Neural progenitor cell (in vitro differentiated cells): ENCODE measurements around the gene PRDM2. TPM values are rescaled to one million over a fixed set of nuclear protein-coding genes. Genes with fewer than 3 reads are reported as not detected.

Experiments
- DNase-seq: peaks from one replicate; pipeline ENCODE4 v3.0.0-alpha.2; 2016; ENCODE audit warnings: low spot score
- H2AFZ ChIP-seq: fragments of 200-600 bp; sonication (generic); replicated peaks from 2 replicates; pipeline ENCODE4 v1.6.1; 2016; ENCODE audit warnings: antibody characterized with exemption
- H3F3A ChIP-seq: fragments of 200-600 bp; sonication (generic); 2 replicates; pipeline ENCODE4 v1.6.1; 2016; ENCODE audit warnings: antibody characterized with exemption, low read depth
- H3K27ac ChIP-seq: fragments of 200-600 bp; sonication (generic); 2 replicates; pipeline ENCODE4 v1.5.1; 2016; ENCODE audit warnings: mild to moderate bottlenecking
- H3K27me3 ChIP-seq: fragments of 200-600 bp; sonication (generic); 2 replicates; pipeline ENCODE4 v1.6.1; 2016; ENCODE audit warnings: mild to moderate bottlenecking, moderate library complexity
- H3K36me3 ChIP-seq: fragments of 200-600 bp; sonication (generic); 2 replicates; pipeline ENCODE4 v1.5.1; 2016
- H3K4me1 ChIP-seq: fragments of 200-600 bp; sonication (generic); 2 replicates; pipeline ENCODE4 v1.6.1; 2016; ENCODE audit warnings: mixed run types
- H3K4me2 ChIP-seq: fragments of 200-600 bp; sonication (generic); 2 replicates; pipeline ENCODE4 v1.6.1; 2016
- H3K4me3 ChIP-seq: fragments of 200-600 bp; sonication (generic); 2 replicates; pipeline ENCODE4 v1.5.1; 2016
- H3K79me2 ChIP-seq: fragments of 200-600 bp; sonication (generic); 2 replicates; pipeline ENCODE4 v1.6.1; 2016; ENCODE audit warnings: low read depth
- H3K9ac ChIP-seq: fragments of 200-600 bp; sonication (generic); 2 replicates; pipeline ENCODE4 v1.6.1; 2016
- H3K9me3 ChIP-seq: fragments of 200-600 bp; sonication (generic); 2 replicates; pipeline ENCODE4 v1.5.1; 2016; ENCODE audit warnings: low read depth
- H4K20me1 ChIP-seq: fragments of 200-600 bp; sonication (generic); 2 replicates; pipeline ENCODE4 v1.6.1; 2016; ENCODE audit warnings: low read depth
- H3K27ac Mint-ChIP-seq: 3 replicates; pipeline ENCODE4 v1.8.0; 2021; ENCODE audit warnings: mixed read lengths
- H3K27me3 Mint-ChIP-seq: 2 replicates; pipeline ENCODE4 v1.8.0; 2022; ENCODE audit warnings: low read depth, mild to moderate bottlenecking, inconsistent platforms, moderate library complexity, mixed read lengths; ENCODE audit not compliant: insufficient read depth
- H3K36me3 Mint-ChIP-seq: 3 replicates; pipeline ENCODE4 v1.8.0; 2021; ENCODE audit warnings: mixed read lengths
- H3K4me1 Mint-ChIP-seq: 3 replicates; pipeline ENCODE4 v1.8.0; 2021; ENCODE audit warnings: mixed read lengths
- H3K4me3 Mint-ChIP-seq: 3 replicates; pipeline ENCODE4 v1.8.0; 2021; ENCODE audit warnings: mild to moderate bottlenecking, moderate library complexity, mixed read lengths
- H3K9me3 Mint-ChIP-seq: 3 replicates; pipeline ENCODE4 v1.8.0; 2020; ENCODE audit warnings: mixed read lengths
- CTCF ChIP-seq: fragments of 200-600 bp; sonication (generic); IDR thresholded peaks from 2 replicates; pipeline ENCODE4 v1.5.1; 2017; ENCODE audit warnings: antibody characterized with exemption, mild to moderate bottlenecking
- EZH2 ChIP-seq: fragments of 200-600 bp; sonication (generic); IDR thresholded peaks from 2 replicates; pipeline ENCODE4 v1.6.1; 2017; ENCODE audit warnings: antibody characterized with exemption, mild to moderate bottlenecking, moderate library complexity
- EZH2phosphoT487 ChIP-seq: fragments of 200-600 bp; sonication (generic); IDR thresholded peaks from 2 replicates; pipeline ENCODE4 v1.6.1; 2017; ENCODE audit warnings: antibody characterized with exemption
- total RNA-seq: library from RNA; depleted of rRNA; stranded (reverse); fragments of >200 nt; gene quantifications from 2 replicates; pipeline ENCODE4 v1.2.3, GENCODE V29; 2015; ENCODE audit warnings: low replicate concordance

The PRDM2 gene
- total RNA-seq, 1 donor from 2014 or later: 22.0 TPM

- Mint-ChIP-seq H3K27me3 (no peaks in the 10 kb centered on the region), H3K4me1 (peaks cover 41% of the 10 kb centered on the region), H3K9me3 (no peaks in the 10 kb centered on the region), H3K36me3 (peaks cover 5% of the 10 kb centered on the region), H3K27ac (no peak overlapping the region), H3K4me3 (no peak overlapping the region)
- Histone ChIP-seq H3F3A (peaks cover 17% of the 10 kb centered on the region), H3K27ac (no peak overlapping the region), H2AFZ (no peak overlapping the region), H3K79me2 (peaks cover 81% of the 10 kb centered on the region), H3K9me3 (no peaks in the 10 kb centered on the region), H3K27me3 (peaks cover 9% of the 10 kb centered on the region), H4K20me1 (peaks cover 82% of the 10 kb centered on the region), H3K4me3 (no peak overlapping the region), H3K4me1 (peaks cover 17% of the 10 kb centered on the region), H3K4me2 (no peak overlapping the region), H3K36me3 (no peaks in the 10 kb centered on the region), H3K9ac (no peak overlapping the region)
- DNase-seq: no peak
- TF ChIP-seq EZH2 (no peak), EZH2phosphoT487 (no peak), CTCF (no peak)
These were observed 52.9 kb downstream of the PRDM2 start for GRCh38 chr1:13752852-13753251.

- H3K27ac ChIP-seq: no peak overlapping the region
- TF ChIP-seq EZH2 (no peak), CTCF (no peak), EZH2phosphoT487 (no peak)
- H4K20me1 ChIP-seq: peaks cover 91% of the 10 kb centered on the region
- Mint-ChIP-seq H3K4me3 (no peak overlapping the region), H3K27ac (no peak overlapping the region), H3K9me3 (no peaks in the 10 kb centered on the region), H3K36me3 (peaks cover 5% of the 10 kb centered on the region), H3K27me3 (no peaks in the 10 kb centered on the region), H3K4me1 (peaks cover 34% of the 10 kb centered on the region)
- no peaks in the 10 kb centered on the region for H3K36me3 ChIP-seq
- H3K27me3 ChIP-seq: no peaks in the 10 kb centered on the region
- H3F3A ChIP-seq: peaks cover 10% of the 10 kb centered on the region
- no peak overlapping the region for H3K9ac ChIP-seq
- no peak for DNase-seq
- H3K4me3 ChIP-seq: no peak overlapping the region
- peaks cover 16% of the 10 kb centered on the region for H3K4me1 ChIP-seq
- peaks cover 91% of the 10 kb centered on the region for H3K79me2 ChIP-seq
- no peaks in the 10 kb centered on the region for H3K9me3 ChIP-seq
- no peak overlapping the region for H2AFZ ChIP-seq
- H3K4me2 ChIP-seq: no peak overlapping the region
These were observed 53.8 kb downstream of the PRDM2 start for GRCh38 chr1:13753636-13754402.

GRCh38 chr1:13754510-13755103, 54.6 kb downstream of the PRDM2 start:
- Histone ChIP-seq H3K79me2 (peaks cover 99% of the 10 kb centered on the region), H3F3A (peaks cover 7% of the 10 kb centered on the region), H2AFZ (no peak overlapping the region), H3K9ac (no peak overlapping the region), H3K27ac (no peak overlapping the region), H3K9me3 (no peaks in the 10 kb centered on the region), H3K4me2 (no peak overlapping the region), H4K20me1 (peaks cover 99% of the 10 kb centered on the region), H3K4me1 (peaks cover 18% of the 10 kb centered on the region), H3K36me3 (no peaks in the 10 kb centered on the region), H3K27me3 (no peaks in the 10 kb centered on the region), H3K4me3 (no peak overlapping the region)
- no peak overlapping the region for H3K27ac Mint-ChIP-seq
- peaks cover 38% of the 10 kb centered on the region for H3K4me1 Mint-ChIP-seq
- no peak overlapping the region for H3K4me3 Mint-ChIP-seq
- H3K9me3 Mint-ChIP-seq: no peaks in the 10 kb centered on the region
- TF ChIP-seq EZH2: no peak
- TF ChIP-seq CTCF: no peak
- no peak for TF ChIP-seq EZH2phosphoT487
- DNase-seq: no peak
- H3K27me3 Mint-ChIP-seq: no peaks in the 10 kb centered on the region
- peaks cover 5% of the 10 kb centered on the region for H3K36me3 Mint-ChIP-seq
